ENCODE measurements around the gene ZNFX1.
"Not testable (repeated sequence)": the region's sequence is repeated elsewhere in the genome, so short reads cannot be mapped to it uniquely, and the experiment has no call there.

The ZNFX1 gene

DNA sequence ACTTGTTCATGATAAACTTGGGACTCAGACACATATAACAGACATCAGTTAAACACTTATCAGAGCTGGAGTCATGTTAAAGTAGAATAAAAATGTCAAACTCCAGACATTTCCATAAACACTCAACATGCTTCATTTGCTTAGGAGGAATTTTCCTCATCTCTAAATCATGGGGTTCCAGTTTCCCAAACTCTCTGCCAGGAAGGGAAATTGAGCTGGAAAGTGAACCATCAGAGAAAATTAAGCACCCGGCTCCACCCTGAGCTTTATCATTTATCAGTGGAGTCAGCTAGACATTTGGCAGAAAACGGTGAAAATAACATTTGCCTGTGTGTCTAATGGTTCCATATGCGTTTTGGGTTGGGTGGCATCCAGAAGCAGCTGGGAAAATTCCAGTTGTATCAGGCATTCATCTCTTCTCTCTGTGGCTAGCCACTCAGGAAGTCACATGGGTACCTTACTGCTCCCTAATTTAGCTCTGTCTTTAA lies 25.3 kb upstream of the ZNFX1 start:
- no peak for DNase-seq
- H3K4me1 ChIP-seq (ENCODE audit: low read length): peaks cover 13% of the 10 kb centered on the region
- TF ChIP-seq EZH2 (optimal IDR thresholded peaks at IDR 0.05; ENCODE audit: low read depth, low read length) (no peak), EZH2phosphoT487 (IDR thresholded peaks at IDR 0.05; ENCODE audit: low read length) (no peak)
- TF ChIP-seq, protein P1, sequence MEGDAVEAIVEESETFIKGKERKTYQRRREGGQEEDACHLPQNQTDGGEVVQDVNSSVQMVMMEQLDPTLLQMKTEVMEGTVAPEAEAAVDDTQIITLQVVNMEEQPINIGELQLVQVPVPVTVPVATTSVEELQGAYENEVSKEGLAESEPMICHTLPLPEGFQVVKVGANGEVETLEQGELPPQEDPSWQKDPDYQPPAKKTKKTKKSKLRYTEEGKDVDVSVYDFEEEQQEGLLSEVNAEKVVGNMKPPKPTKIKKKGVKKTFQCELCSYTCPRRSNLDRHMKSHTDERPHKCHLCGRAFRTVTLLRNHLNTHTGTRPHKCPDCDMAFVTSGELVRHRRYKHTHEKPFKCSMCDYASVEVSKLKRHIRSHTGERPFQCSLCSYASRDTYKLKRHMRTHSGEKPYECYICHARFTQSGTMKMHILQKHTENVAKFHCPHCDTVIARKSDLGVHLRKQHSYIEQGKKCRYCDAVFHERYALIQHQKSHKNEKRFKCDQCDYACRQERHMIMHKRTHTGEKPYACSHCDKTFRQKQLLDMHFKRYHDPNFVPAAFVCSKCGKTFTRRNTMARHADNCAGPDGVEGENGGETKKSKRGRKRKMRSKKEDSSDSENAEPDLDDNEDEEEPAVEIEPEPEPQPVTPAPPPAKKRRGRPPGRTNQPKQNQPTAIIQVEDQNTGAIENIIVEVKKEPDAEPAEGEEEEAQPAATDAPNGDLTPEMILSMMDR (IDR thresholded peaks at IDR 0.05; ENCODE audit: low read length): no peak
- no peak overlapping the region for H3K9ac ChIP-seq (ENCODE audit: low read length)
- H3K4me3 ChIP-seq (ENCODE audit: low read length): no peak overlapping the region
- no peak overlapping the region for H2AFZ ChIP-seq (ENCODE audit: low read length)
- H3K9me2 ChIP-seq (replicated peaks; ENCODE audit: insufficient read depth, low read length): no peaks in the 10 kb centered on the region
- H3K9me3 ChIP-seq (replicated peaks; ENCODE audit: insufficient read depth, low read length): no peaks in the 10 kb centered on the region
- no peaks in the 10 kb centered on the region for H3F3A ChIP-seq (ENCODE audit: insufficient read depth, low read length)
- H3K4me2 ChIP-seq (ENCODE audit: low read depth, low read length): peak overlapping the region; percentile 50; the same call in 1 of the 2 replicates
- no peaks in the 10 kb centered on the region for H3K79me2 ChIP-seq (ENCODE audit: low read length)
- no peaks in the 10 kb centered on the region for H4K20me1 ChIP-seq (ENCODE audit: insufficient read depth, low read length)
- H3K27ac ChIP-seq (ENCODE audit: low read length): no peak overlapping the region
- no peaks in the 10 kb centered on the region for H3K36me3 ChIP-seq (replicated peaks; ENCODE audit: insufficient read depth, low read length)
- no peaks in the 10 kb centered on the region for H3K27me3 ChIP-seq (replicated peaks; ENCODE audit: insufficient read depth, low read length)

DNA sequence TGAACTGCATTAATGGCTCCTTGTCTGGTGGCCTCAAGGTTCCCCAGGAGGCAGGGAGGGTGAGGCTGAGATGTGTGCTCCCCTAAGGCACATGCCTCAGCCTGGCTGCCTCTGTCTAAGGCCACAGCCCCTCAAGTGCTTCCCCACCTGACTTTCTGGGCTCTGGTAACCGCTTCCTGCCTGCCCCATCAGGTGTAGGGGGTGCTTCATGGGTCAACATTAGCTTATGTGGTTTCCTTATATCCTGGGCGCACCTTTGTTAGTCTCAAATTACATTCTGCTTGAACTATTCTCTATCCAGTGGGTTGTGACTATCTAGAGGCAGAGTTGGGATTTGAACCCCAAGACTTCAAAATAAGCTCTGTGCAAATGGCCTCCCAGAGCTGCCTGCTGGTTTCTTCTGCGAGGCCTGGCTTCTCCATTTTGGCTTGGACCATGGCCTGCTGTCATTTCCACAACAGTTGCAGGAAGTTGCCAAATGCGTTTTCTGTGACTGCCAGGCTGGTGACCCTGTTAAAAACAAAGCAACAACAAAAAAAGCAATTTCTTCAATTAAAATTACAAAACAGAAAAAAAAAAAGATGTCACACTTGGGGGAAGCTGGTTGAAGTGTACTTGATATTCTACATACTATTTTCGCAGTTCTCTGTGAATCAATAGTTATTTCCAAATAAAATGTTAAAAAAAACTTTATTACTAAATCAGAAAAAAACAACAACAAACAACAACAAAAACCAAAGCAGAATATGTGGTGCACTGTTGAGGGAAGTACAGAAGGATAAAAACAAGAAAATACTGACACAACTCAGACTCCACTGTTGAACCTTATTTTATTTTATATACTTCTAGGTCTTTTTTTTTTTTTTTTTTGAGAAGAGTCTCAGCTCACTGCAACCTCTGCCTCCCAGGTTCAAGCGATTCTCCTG lies 20.0 kb upstream of the ZNFX1 start:
- Histone ChIP-seq H3K27me3 (replicated peaks; ENCODE audit: insufficient read depth, low read length) (no peaks in the 10 kb centered on the region), H3K27ac (ENCODE audit: low read length) (no peak overlapping the region), H3K9me2 (replicated peaks; ENCODE audit: insufficient read depth, low read length) (no peaks in the 10 kb centered on the region), H3K4me3 (ENCODE audit: low read length) (no peak overlapping the region), H3K79me2 (ENCODE audit: low read length) (no peaks in the 10 kb centered on the region), H4K20me1 (ENCODE audit: insufficient read depth, low read length) (no peaks in the 10 kb centered on the region), H2AFZ (ENCODE audit: low read length) (no peak overlapping the region), H3K9me3 (replicated peaks; ENCODE audit: insufficient read depth, low read length) (no peaks in the 10 kb centered on the region), H3K4me2 (ENCODE audit: low read depth, low read length) (no peak overlapping the region), H3K4me1 (ENCODE audit: low read length) (peaks cover 2% of the 10 kb centered on the region), H3K9ac (ENCODE audit: low read length) (no peak overlapping the region), H3K36me3 (replicated peaks; ENCODE audit: insufficient read depth, low read length) (no peaks in the 10 kb centered on the region), H3F3A (ENCODE audit: insufficient read depth, low read length) (no peaks in the 10 kb centered on the region)
- DNase-seq: no peak
- TF ChIP-seq EZH2phosphoT487 (IDR thresholded peaks at IDR 0.05; ENCODE audit: low read length) (no peak), EZH2 (optimal IDR thresholded peaks at IDR 0.05; ENCODE audit: low read depth, low read length) (no peak)
- TF ChIP-seq, protein P1 (IDR thresholded peaks at IDR 0.05; ENCODE audit: low read length): no peak

DNA sequence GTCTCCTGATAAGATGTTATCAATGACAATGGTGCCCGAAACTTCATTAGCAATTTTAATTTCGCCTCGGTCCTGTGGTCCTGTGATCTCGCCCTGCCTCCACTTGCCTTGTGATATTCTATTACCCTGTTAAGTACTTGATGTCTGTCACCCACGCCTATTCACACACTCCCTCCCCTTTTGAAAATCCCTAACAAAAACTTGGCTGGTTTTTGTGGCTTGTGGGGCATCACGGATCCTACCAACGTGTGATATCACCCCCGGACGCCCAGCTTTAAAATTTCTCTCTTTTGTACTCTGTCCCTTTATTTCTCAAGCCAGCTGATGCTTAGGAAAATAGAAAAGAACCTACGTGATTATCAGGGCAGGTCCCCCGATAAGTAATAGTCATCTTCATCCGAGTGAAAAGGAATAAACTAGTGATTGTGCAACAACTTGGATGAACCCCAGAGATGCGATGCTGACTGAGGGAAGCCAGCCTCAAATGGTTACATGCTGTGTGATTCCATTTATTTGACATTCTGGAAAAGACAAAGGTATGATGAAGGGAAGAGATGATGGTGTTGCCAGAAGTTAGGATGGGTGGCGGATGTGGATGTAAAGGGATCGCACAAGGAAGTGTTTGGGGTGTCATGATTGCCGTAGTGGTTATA lies 16.3 kb upstream of the ZNFX1 start:
- H3K9me2 ChIP-seq (replicated peaks; ENCODE audit: insufficient read depth, low read length); H3K79me2 ChIP-seq (ENCODE audit: low read length); H4K20me1 ChIP-seq (ENCODE audit: insufficient read depth, low read length); H3K4me1 ChIP-seq (ENCODE audit: low read length); H3K27ac ChIP-seq (ENCODE audit: low read length); H3K4me3 ChIP-seq (ENCODE audit: low read length); DNase-seq; H3K4me2 ChIP-seq (ENCODE audit: low read depth, low read length); H3K27me3 ChIP-seq (replicated peaks; ENCODE audit: insufficient read depth, low read length); H3K36me3 ChIP-seq (replicated peaks; ENCODE audit: insufficient read depth, low read length); H3K9me3 ChIP-seq (replicated peaks; ENCODE audit: insufficient read depth, low read length); H2AFZ ChIP-seq (ENCODE audit: low read length); H3F3A ChIP-seq (ENCODE audit: insufficient read depth, low read length); H3K9ac ChIP-seq (ENCODE audit: low read length): not testable (repeated sequence)
